Vagina (tissue), 2 donors: ENCODE results near the gene CSK. TPM values are rescaled to one million over a fixed set of nuclear protein-coding genes. Genes with fewer than 3 reads are reported as not detected.

Experiments
- DNase-seq, 2 donors: peaks; one replicate each; pipeline ENCODE4 v3.0.0-alpha.2; 2017; ENCODE audit errors: extremely low spot score in 2 of 2
- H3K27ac ChIP-seq: fragments of 200-600 bp; sonication (generic); one replicate; pipeline ENCODE4 v1.5.1; 2019
- H3K27me3 ChIP-seq: fragments of 200-600 bp; sonication (generic); one replicate; pipeline ENCODE4 v1.5.1; 2019
- H3K36me3 ChIP-seq, 2 donors: fragments of 200-600 bp; sonication (generic); one replicate each; pipeline ENCODE4 v1.5.1; 2017 to 2019
- H3K4me1 ChIP-seq: fragments of 200-600 bp; sonication (generic); one replicate; pipeline ENCODE4 v1.5.1; 2019
- H3K4me3 ChIP-seq, 2 donors: fragments of 200-600 bp; sonication (generic); 1 replicate in 1 of 2; 2 replicates in 1 of 2; pipeline ENCODE4 v1.5.1; 2016 to 2019
- H3K9me3 ChIP-seq: fragments of 200-600 bp; sonication (generic); one replicate; pipeline ENCODE4 v1.5.1; 2019
- POLR2A ChIP-seq, 2 donors: fragments of 450-650 bp; IDR thresholded peaks; one replicate each; pipeline ENCODE4 v1.6.1; 2017; ENCODE audit warnings: antibody characterized with exemption in 2 of 2, mild to moderate bottlenecking in 2 of 2, moderate library complexity in 2 of 2
- POLR2AphosphoS5 ChIP-seq, 2 donors: sonication (generic); formaldehyde crosslinking; IDR thresholded peaks; one replicate each; pipeline ENCODE4 v1.9.0; 2017; ENCODE audit warnings: antibody characterized with exemption in 2 of 2, mild to moderate bottlenecking in 2 of 2, low read depth in 1 of 2; ENCODE audit not compliant: insufficient read depth in 1 of 2
- intact Hi-C: fragments of 100-400 bp; cut with DNase I; formaldehyde crosslinking; loops from one replicate; pipeline ENCODE4 v1.15.1; 2023
- total RNA-seq: library from RNA; depleted of rRNA; stranded (reverse); fragments of >200 nt; gene quantifications from one replicate; pipeline ENCODE4 v1.2.3, GENCODE V29; 2016
- TF ChIP-seq, protein P1 (sequence below), 3 experiments: fragments of 450-650 bp in 2 of 3; fragments of 200-600 bp in 1 of 3; sonication (generic) in 1 of 3; IDR thresholded peaks; one replicate each; pipeline ENCODE4 v1.5.1; 2017 to 2019; ENCODE audit warnings: antibody characterized with exemption in 3 of 3, mild to moderate bottlenecking in 2 of 3, moderate library complexity in 2 of 3

The CSK gene
- total RNA-seq, 1 donor from 2014 or later: 26.3 TPM

GRCh38 chr15:74752011-74752410 is 29.9 kb upstream of the CSK start:
- intact Hi-C loops: no loop called here
- H3K4me1 ChIP-seq: no peaks in the 10 kb centered on the region

DNA sequence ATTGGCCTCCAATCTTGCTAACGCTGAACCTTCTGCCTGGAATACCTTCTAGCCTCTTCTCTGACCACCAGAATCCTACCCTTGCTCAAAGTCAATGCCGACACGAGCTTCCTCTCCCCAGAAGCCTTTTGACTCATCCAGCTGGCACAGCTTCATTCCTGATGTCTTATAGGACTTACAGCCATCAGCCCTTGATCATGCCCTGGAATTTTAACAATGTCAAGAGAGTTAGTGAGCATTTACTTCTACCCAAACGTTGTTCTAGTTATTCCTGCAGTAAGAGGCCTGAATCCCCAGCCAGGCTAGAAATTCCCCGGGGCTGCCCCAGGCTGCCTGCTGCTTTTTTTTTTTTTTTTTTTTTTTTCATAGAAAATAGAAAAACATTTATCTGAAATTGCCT is 29.3 kb upstream of the CSK start:
- intact Hi-C loops: no loop called here

More at GRCh38 chr15:74752011-74752410, 29.9 kb upstream of the CSK start:
- DNase-seq: no peak
- Histone ChIP-seq H3K27me3 (no peaks in the 10 kb centered on the region), H3K9me3 (no peaks in the 10 kb centered on the region), H3K36me3 (no peaks in the 10 kb centered on the region), H3K27ac (no peak overlapping the region), H3K4me3 (no peak overlapping the region)
- TF ChIP-seq POLR2AphosphoS5 (IDR thresholded peaks at IDR 0.05; ENCODE audit: insufficient read depth in 1 of 2, low read depth in 1 of 2): no peak
- TF ChIP-seq, protein P1, sequence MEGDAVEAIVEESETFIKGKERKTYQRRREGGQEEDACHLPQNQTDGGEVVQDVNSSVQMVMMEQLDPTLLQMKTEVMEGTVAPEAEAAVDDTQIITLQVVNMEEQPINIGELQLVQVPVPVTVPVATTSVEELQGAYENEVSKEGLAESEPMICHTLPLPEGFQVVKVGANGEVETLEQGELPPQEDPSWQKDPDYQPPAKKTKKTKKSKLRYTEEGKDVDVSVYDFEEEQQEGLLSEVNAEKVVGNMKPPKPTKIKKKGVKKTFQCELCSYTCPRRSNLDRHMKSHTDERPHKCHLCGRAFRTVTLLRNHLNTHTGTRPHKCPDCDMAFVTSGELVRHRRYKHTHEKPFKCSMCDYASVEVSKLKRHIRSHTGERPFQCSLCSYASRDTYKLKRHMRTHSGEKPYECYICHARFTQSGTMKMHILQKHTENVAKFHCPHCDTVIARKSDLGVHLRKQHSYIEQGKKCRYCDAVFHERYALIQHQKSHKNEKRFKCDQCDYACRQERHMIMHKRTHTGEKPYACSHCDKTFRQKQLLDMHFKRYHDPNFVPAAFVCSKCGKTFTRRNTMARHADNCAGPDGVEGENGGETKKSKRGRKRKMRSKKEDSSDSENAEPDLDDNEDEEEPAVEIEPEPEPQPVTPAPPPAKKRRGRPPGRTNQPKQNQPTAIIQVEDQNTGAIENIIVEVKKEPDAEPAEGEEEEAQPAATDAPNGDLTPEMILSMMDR (IDR thresholded peaks at IDR 0.05): no peak
- TF ChIP-seq POLR2A (IDR thresholded peaks at IDR 0.05): no peak

GRCh38 chr15:74754593-74755215 is 27.2 kb upstream of the CSK start:
- Histone ChIP-seq H3K4me1 (no peaks in the 10 kb centered on the region), H3K27me3 (no peaks in the 10 kb centered on the region), H3K27ac (no peak overlapping the region), H3K9me3 (no peaks in the 10 kb centered on the region), H3K36me3 (no peaks in the 10 kb centered on the region), H3K4me3 (no peak overlapping the region)
- no peak for TF ChIP-seq POLR2AphosphoS5 (IDR thresholded peaks at IDR 0.05; ENCODE audit: insufficient read depth in 1 of 2, low read depth in 1 of 2)
- TF ChIP-seq, protein P1 (IDR thresholded peaks at IDR 0.05): no peak
- no peak for TF ChIP-seq POLR2A (IDR thresholded peaks at IDR 0.05)
- no peak for DNase-seq
- intact Hi-C loops: no loop called here

More for the DNA sequence above, 29.3 kb upstream of the CSK start:
- Histone ChIP-seq H3K36me3 (no peaks in the 10 kb centered on the region), H3K27ac (no peak overlapping the region), H3K27me3 (no peaks in the 10 kb centered on the region), H3K4me3 (no peak overlapping the region), H3K9me3 (no peaks in the 10 kb centered on the region), H3K4me1 (no peaks in the 10 kb centered on the region)
- no peak for TF ChIP-seq POLR2AphosphoS5 (IDR thresholded peaks at IDR 0.05; ENCODE audit: insufficient read depth in 1 of 2, low read depth in 1 of 2)
- TF ChIP-seq POLR2A (IDR thresholded peaks at IDR 0.05): no peak
- no peak for DNase-seq

DNA sequence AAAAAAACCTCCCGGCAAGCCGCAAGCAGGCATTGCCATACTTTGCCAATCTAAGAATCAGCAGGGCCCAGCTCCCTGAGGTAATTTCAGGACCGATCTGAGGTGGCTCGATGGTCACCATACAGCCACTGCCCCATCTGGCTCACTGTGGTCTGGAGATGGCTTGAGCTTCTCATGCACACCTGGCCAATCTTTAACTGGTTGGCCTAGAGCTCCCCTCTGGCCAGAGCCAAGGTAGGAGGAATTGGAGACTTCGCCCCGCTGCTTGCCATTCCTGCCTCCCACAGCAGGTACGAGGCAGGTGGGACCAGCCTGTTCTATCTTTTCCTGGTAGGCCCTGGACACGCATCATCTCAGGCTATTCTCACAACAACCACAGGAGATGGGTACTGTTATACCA is 23.1 kb upstream of the CSK start:
- Histone ChIP-seq H3K4me1 (no peaks in the 10 kb centered on the region), H3K36me3 (no peaks in the 10 kb centered on the region), H3K4me3 (no peak overlapping the region), H3K9me3 (no peaks in the 10 kb centered on the region), H3K27ac (no peak overlapping the region), H3K27me3 (no peaks in the 10 kb centered on the region)
- DNase-seq: no peak
- TF ChIP-seq POLR2A (IDR thresholded peaks at IDR 0.05) (no peak), POLR2AphosphoS5 (IDR thresholded peaks at IDR 0.05; ENCODE audit: insufficient read depth in 1 of 2, low read depth in 1 of 2) (no peak)
- TF ChIP-seq, protein P1 (IDR thresholded peaks at IDR 0.05): no peak
- intact Hi-C loops: no loop called here

GRCh38 chr15:74762791-74763150 is 19.1 kb upstream of the CSK start:
- no peak overlapping the region for H3K27ac ChIP-seq
- no peaks in the 10 kb centered on the region for H3K36me3 ChIP-seq
- TF ChIP-seq, protein P1 (IDR thresholded peaks at IDR 0.05): no peak
- intact Hi-C loops: no loop called here
- H3K9me3 ChIP-seq: no peaks in the 10 kb centered on the region
- no peak for DNase-seq
- no peak overlapping the region for H3K4me3 ChIP-seq
- no peaks in the 10 kb centered on the region for H3K27me3 ChIP-seq
- no peaks in the 10 kb centered on the region for H3K4me1 ChIP-seq
